ENCODE measurements around the gene SRP54. TPM values are rescaled to one million over a fixed set of nuclear protein-coding genes. Genes with fewer than 3 reads are reported as not detected.

The SRP54 gene
- total and polyA plus RNA-seq, 2 donors (not counting 3 experiments of a cell fraction or from before 2014, with no cell fraction given): 32.8 to 63.7 TPM

DNA sequence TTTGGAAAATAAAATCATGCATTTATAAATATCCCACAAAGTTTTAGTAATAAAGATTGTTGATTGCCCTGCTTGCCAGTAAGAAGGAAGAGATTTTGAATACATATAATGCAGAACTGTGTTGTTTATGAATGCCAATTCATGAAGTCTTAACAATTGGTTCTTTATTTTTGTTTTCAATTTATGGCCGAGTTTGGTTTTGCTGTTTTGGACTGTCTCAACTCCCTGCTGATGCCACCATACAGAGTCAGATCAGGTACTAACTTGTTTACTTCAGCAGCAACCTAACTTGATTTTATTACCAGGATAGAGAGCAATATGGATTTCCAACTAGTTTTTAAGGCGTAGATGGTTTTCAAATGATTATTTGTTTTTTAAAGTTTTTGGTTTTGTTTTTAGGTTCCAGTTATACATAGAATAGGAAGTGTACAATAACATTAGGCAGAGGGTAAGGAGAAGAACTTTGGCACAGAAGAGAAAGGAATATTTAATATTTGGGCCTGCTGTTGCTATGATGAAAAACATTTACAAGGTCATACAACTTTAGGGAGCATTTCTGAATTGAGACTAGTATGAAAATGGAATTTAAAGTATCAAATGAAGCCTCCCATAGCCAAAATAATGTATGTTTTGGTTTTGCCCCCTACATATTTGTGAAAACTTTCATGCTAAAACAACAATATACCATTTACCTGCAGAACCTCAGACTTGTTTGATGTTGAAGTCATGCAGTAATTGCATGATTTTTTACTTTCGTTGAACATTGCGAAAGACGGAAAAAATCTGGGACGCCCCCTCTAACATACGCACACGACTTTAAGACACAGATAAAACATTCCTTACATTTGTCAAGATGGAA, 62.4 kb downstream of the SRP54 start:
- peaks cover 11% of the 10 kb centered on the region for H3K79me2 ChIP-seq (ENCODE audit: control insufficient read depth, insufficient read depth, low read length)
- no peak for DNase-seq (ENCODE audit: low read depth, low spot score)
- POLR2A ChIA-PET: interaction anchor here (0.8 to 1.4 kb wide), 5 partner anchors 62 to 394 kb away, joined by 3 to 10 read pairs (median 5); partner anchors contain the start of genes BAZ1A, NFKBIA and SRP54
- no peaks in the 10 kb centered on the region for H3K27me3 ChIP-seq (ENCODE audit: control insufficient read depth in 2 of 2, insufficient read depth in 2 of 2, low read length in 2 of 2)
- peak overlapping the region; percentile 93 for H3K9ac ChIP-seq (replicated peaks; ENCODE audit: extremely low read depth, insufficient read depth, low read length)
- H3K9me3 ChIP-seq (replicated peaks; ENCODE audit: control insufficient read depth, insufficient read depth, low read length): no peaks in the 10 kb centered on the region
- intact Hi-C loops (cut with micrococcal nuclease) (loop anchor here (5.0 kb wide), 1 partner anchor 367 kb away; no protein-coding TSS in a partner anchor), dilution Hi-C loops (cut with MboI; ENCODE audit: extremely low pct_ligation_motif_present, low sequenced_read_pairs) (no loop called here)
- CTCF ChIA-PET: interaction anchor here (1.1 to 1.8 kb wide), 4 partner anchors 11 to 372 kb away, joined by 3 to 6 read pairs (median 5); no protein-coding TSS in a partner anchor
- peak overlapping the region; percentile 94 for H3K27ac ChIP-seq (ENCODE audit: insufficient read depth, low read depth, low read length)
- no TSS peak for BruUV-seq (replicated peaks)
- H3K4me3 ChIP-seq (replicated peaks in 1 of 3; ENCODE audit: insufficient read depth in 1 of 3, low read depth in 1 of 3, low read length in 3 of 3): peak overlapping the region; percentile 63 to 91 (median 69)
- H3K9me1 ChIP-seq (replicated peaks; ENCODE audit: control insufficient read depth, extremely low read depth, insufficient read depth, low read length): no peaks in the 10 kb centered on the region
- peaks cover 15% of the 10 kb centered on the region for H3K4me1 ChIP-seq (ENCODE audit: control insufficient read depth, extremely low read depth, insufficient read depth, low read length)
- peak; percentile 12 for FAIRE-seq
- H2AFZ ChIP-seq (ENCODE audit: low read depth, low read length): peak overlapping the region; percentile 90
- H3K4me2 ChIP-seq (ENCODE audit: insufficient read depth, low read length): peak overlapping the region; percentile 96
- TF ChIP-seq GATA2 (IDR thresholded peaks at IDR 0.05; ENCODE audit: insufficient read depth, insufficient read length, low read depth, low read length): no peak
- TF ChIP-seq POLR2A (IDR thresholded peaks at IDR 0.05; ENCODE audit: low read depth, low read length): no peak
- TF ChIP-seq, protein P1, sequence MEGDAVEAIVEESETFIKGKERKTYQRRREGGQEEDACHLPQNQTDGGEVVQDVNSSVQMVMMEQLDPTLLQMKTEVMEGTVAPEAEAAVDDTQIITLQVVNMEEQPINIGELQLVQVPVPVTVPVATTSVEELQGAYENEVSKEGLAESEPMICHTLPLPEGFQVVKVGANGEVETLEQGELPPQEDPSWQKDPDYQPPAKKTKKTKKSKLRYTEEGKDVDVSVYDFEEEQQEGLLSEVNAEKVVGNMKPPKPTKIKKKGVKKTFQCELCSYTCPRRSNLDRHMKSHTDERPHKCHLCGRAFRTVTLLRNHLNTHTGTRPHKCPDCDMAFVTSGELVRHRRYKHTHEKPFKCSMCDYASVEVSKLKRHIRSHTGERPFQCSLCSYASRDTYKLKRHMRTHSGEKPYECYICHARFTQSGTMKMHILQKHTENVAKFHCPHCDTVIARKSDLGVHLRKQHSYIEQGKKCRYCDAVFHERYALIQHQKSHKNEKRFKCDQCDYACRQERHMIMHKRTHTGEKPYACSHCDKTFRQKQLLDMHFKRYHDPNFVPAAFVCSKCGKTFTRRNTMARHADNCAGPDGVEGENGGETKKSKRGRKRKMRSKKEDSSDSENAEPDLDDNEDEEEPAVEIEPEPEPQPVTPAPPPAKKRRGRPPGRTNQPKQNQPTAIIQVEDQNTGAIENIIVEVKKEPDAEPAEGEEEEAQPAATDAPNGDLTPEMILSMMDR (IDR thresholded peaks at IDR 0.05; ENCODE audit: extremely low read depth in 1 of 2, insufficient read depth in 1 of 2, low read depth in 1 of 2, low read length in 2 of 2): no peak
- no peak for TF ChIP-seq EZH2 (IDR thresholded peaks at IDR 0.05; ENCODE audit: borderline replicate concordance, low read depth, low read length, severe bottlenecking)
- no peak for TF ChIP-seq FOS (IDR thresholded peaks at IDR 0.05; ENCODE audit: borderline replicate concordance, insufficient read depth, low read length)
- TF ChIP-seq MYC (IDR thresholded peaks at IDR 0.05; ENCODE audit: low read depth, low read length): no peak
- TF ChIP-seq POLR2AphosphoS5 (IDR thresholded peaks at IDR 0.05; ENCODE audit: insufficient read depth, low read depth, low read length): no peak
- TF ChIP-seq, protein P2, sequence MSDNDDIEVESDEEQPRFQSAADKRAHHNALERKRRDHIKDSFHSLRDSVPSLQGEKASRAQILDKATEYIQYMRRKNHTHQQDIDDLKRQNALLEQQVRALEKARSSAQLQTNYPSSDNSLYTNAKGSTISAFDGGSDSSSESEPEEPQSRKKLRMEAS (IDR thresholded peaks at IDR 0.05; ENCODE audit: insufficient read depth, insufficient read length): no peak
- no peaks in the 10 kb centered on the region for H4K20me1 ChIP-seq (replicated peaks; ENCODE audit: control insufficient read depth, extremely low read depth, insufficient read depth, low read length)
- no peaks in the 10 kb centered on the region for H3K36me3 ChIP-seq (ENCODE audit: control insufficient read depth in 2 of 2, extremely low read depth in 1 of 2, insufficient read depth in 2 of 2, low read length in 2 of 2)
